ENCODE data around the gene CEP152.

CEP152 gene

GRCh38 chr15:48766196-48766595 lies 44.7 kb downstream of the CEP152 start:
- no peak for DNase-seq (ENCODE audit: low read depth in 2 of 2)

- DNase-seq (ENCODE audit: low read depth in 2 of 2) = no peak
Observed at GRCh38 chr15:48765022-48765421, 45.8 kb downstream of the CEP152 start.

DNA sequence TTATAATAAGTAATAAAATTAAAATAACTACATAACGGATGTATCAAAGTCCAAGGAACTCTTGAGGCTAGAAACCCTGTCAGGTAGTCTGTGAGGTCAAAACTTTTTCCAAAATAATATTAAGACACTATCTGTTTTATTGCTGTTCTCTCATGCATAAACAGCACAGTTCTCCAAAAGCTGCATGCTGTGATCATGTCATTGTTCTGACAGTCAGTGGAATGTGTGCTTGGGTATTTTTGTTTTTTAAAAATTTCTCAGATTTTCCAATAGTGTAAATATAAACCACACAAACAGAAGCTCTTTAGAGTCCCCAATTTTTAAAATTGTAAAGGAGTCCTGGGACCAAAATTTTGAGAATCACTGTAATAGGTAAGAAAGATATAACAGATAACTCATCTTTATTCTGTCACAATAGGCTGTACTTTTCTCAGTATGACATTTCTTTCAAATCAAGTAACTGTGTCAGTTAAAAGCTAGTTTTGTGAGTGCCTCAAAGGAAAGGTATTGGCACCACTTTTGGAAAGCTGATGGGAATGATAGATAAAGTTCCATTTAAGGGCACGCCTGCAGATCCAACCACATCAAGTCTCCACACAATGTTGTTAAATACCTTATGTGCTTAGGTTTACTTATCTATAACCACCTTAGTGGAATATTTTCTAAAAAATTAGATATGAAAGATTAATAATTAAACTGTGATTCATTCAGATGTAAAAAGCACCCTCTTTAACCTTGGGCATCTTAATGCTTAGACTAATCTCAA lies 49.3 kb downstream of the CEP152 start:
- DNase-seq (ENCODE audit: low read depth in 2 of 2) = no peak

DNA sequence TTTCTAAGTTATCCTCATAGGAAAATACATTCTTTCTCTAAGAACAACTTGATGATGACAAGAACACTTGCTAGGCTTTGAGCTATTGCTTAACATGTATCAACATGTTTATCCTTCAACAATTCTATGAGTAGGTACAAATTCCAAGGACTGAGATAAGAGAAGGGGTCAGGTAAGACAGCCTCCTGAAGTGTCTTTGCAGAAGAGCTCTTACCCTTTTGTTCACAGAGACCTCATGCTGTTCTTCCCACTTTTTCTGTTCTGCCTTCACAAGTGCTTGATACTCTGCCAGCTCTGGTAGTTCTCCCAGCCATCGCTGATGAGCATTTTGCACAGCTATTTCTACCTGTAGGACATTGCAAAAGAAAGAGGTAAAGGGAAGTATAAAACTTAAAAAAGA lies 50.9 kb downstream of the CEP152 start:
- DNase-seq (ENCODE audit: low read depth in 2 of 2) = no peak

GRCh38 chr15:48757661-48758060 lies 53.2 kb downstream of the CEP152 start:
- DNase-seq (ENCODE audit: low read depth in 2 of 2) = no peak

DNA sequence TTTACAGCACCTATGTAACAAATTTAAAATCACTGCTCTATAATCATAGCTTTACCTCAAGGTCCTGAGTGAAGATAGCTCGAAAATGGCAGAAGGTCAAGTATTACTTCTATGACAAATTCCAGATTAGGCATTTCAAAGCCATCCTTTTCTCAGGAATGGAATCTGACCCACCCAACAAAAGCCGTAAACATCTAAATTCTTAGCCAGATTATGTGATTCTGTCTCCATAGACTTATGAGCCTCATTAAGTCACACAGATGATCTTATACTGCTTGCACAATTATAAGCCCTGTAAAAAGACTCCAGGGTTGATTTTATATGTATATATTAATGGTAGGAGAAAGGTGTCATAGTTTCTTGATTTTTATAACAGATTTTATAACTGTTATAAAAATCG lies 56.9 kb downstream of the CEP152 start:
- no peak for DNase-seq (ENCODE audit: low read depth in 2 of 2)

- DNase-seq (ENCODE audit: low read depth in 2 of 2) = no peak
Observed at GRCh38 chr15:48751595-48751994, 59.3 kb downstream of the CEP152 start.

DNA sequence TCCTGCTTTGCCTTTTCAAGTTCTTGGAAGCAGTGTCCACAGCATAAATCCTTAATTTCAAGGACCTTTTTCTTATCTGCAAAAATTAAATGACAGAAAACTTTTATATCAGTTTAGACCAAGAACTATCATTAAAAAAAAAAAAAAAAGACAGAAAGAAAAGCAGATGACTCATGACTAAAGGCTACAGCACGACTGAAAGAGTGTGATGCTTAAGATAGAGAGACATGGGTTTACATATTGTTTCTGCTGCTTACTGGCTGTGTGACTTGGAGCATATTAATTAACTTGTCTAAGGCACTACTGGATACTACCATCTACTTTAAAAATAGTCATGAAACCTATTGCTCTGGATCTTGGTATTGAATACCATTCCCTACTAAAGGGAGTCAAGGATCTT lies 62.3 kb downstream of the CEP152 start:
- no peak for DNase-seq (ENCODE audit: low read depth in 2 of 2)

- DNase-seq (ENCODE audit: low read depth in 2 of 2) = no peak
Observed at GRCh38 chr15:48733615-48734014, 77.3 kb downstream of the CEP152 start.

GRCh38 chr15:48730506-48730905 lies 80.4 kb downstream of the CEP152 start:
- no peak for DNase-seq (ENCODE audit: low read depth in 2 of 2)

DNA sequence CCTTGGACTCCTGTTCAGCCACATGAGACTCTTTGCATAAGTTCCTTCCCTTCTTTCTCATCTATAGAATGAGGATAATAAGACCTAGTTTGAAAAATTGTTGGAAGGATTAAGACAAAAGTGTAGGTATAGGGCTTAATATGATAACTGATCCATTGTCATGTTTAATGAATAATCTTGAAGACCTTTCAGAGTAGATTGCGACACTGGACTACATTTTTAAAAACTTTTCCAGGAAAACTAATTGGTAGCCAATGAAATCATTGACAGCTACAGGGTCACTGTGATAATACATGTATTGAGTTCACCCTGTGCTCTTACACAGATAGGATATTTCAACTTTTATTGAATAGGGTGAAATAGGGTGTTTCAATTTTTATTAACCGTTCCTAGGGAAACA lies 86.9 kb downstream of the CEP152 start:
- DNase-seq (ENCODE audit: low read depth in 2 of 2) = no peak

- no peak for DNase-seq (ENCODE audit: low read depth in 2 of 2)
Observed at GRCh38 chr15:48722764-48723661, 87.9 kb downstream of the CEP152 start.

DNA sequence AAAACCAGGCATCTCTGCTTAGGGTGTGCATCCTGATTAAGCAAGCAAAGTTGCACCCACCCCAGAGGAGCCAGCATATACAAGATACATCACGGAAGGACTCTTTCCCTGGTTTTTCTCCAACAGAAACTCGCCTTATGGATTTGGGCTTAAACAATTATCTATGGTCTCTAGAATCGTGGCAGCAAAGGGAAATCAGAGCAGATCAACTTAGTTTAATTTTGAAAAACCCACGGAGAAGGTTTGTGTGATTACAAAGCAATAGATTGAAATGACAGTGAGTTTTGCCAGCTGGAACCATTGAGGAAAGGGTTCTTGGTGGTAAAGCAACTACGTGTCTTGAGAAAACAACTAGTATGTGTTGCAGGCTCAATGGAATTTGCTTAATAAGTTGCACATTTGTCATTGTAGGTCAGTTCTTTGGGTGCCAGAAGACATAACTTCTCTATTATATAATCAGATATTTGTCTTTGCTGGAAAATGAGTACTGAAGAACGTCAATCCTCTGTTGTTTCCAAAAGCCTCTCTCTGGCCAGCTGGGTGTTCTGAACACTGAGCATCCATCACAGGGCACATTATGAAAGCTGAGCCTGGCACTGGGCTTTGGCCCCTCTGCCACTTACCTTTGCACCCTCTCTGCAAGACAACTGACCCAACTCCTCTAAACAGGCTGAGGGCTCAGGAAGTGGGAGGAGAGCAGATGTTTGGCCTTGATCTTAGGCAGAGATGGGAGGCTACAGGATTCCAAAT lies 89.6 kb downstream of the CEP152 start:
- no peak for DNase-seq (ENCODE audit: low read depth in 2 of 2)

- DNase-seq (ENCODE audit: low read depth in 2 of 2) = no peak
Observed at GRCh38 chr15:48720646-48721045, 90.2 kb downstream of the CEP152 start.

- no peak for DNase-seq (ENCODE audit: low read depth in 2 of 2)
Observed at GRCh38 chr15:48719668-48720067, 91.2 kb downstream of the CEP152 start.

GRCh38 chr15:48718646-48719045 lies 92.2 kb downstream of the CEP152 start:
- DNase-seq (ENCODE audit: low read depth in 2 of 2) = no peak

- no peak for DNase-seq (ENCODE audit: low read depth in 2 of 2)
Observed at GRCh38 chr15:48717458-48717857, 93.4 kb downstream of the CEP152 start.

- DNase-seq (ENCODE audit: low read depth in 2 of 2) = no peak
Observed at GRCh38 chr15:48712546-48712945, 98.3 kb downstream of the CEP152 start.

- DNase-seq (ENCODE audit: low read depth in 2 of 2) = no peak
Observed at GRCh38 chr15:48710952-48711495, 99.8 kb downstream of the CEP152 start.

GRCh38 chr15:48708641-48709040 lies 102.2 kb downstream of the CEP152 start:
- DNase-seq (ENCODE audit: low read depth in 2 of 2) = no peak

- no peak for DNase-seq (ENCODE audit: low read depth in 2 of 2)
Observed at GRCh38 chr15:48705381-48705780, 105.5 kb downstream of the CEP152 start.

DNA sequence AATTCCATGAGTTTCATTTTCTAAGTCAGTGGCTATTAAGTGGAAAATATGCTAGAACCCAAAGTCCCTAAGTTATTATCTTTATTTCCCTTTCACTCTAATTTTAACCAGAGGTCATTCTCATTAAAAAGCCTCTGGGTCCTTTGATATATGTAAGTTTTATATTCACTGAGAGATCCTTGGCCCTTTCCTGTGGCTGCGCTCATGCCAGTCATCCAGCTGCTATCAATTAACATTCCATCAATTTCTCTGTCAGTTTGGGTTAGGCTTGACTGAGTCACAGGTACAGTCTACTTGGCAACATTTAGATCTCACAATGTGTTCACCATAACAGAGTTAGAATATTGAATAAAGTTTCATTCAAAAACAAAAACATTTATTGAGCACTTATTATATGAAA lies 107.3 kb downstream of the CEP152 start:
- peak; percentile 82 to 85 for DNase-seq (ENCODE audit: low read depth in 2 of 2)

All from fibroblast of skin of left biceps (primary cell).